IMR-90 (cell line): ENCODE measurements around the gene KCNMB1. TPM values are rescaled to one million over a fixed set of nuclear protein-coding genes. Genes with fewer than 3 reads are reported as not detected.

Experiments
- ATAC-seq: fragments of 200-7000 bp; cut with Tn5 transposase; 2 replicates; pipeline ENCODE4 v1.9.1; 2020; ENCODE audit warnings: low read depth, mild to moderate bottlenecking, moderate library complexity
- BruUV-seq: library from RNA; stranded (reverse); fragments of 400-500 nt; replicated peaks from 2 replicates; lab custom pipeline; 2021; lab: Mats Ljungman, UMichigan
- CTCF ChIA-PET: fragments of 300-600 bp; formaldehyde crosslinking; extraction: SDS; loops from one replicate; lab custom pipeline; 2021; ENCODE audit warnings: antibody characterized with exemption; lab: Yijun Ruan, JAX
- POLR2A ChIA-PET: fragments of 300-600 bp; sonication (Branson Sonifier 250); formaldehyde crosslinking; loops from one replicate; lab custom pipeline; 2022; ENCODE audit warnings: antibody characterized with exemption; ENCODE audit not compliant: unreplicated experiment; lab: Charles Lee
- DNase-seq: peaks from one replicate; pipeline ENCODE4 v3.0.0; 2013
- H2AFZ ChIP-seq: replicated peaks from 2 replicates; pipeline ENCODE3; 2013; ENCODE audit warnings: low read length, mild to moderate bottlenecking; ENCODE audit not compliant: poor library complexity
- H2AK5ac ChIP-seq: 2 replicates; pipeline ENCODE4 v1.6.1; 2013; ENCODE audit warnings: low read depth, low read length, inconsistent platforms
- H2AK9ac ChIP-seq: replicated peaks from 2 replicates; pipeline ENCODE3; 2013; ENCODE audit warnings: mild to moderate bottlenecking, low read depth, low read length, moderate library complexity; ENCODE audit not compliant: poor library complexity
- H2BK120ac ChIP-seq: 2 replicates; pipeline ENCODE4 v1.6.1; 2013; ENCODE audit warnings: low read depth, low read length, inconsistent platforms
- H2BK15ac ChIP-seq: 3 replicates; pipeline ENCODE4 v1.6.1; 2013; ENCODE audit warnings: low read depth, low read length, inconsistent platforms
- H2BK20ac ChIP-seq: 2 replicates; pipeline ENCODE4 v1.6.1; 2013; ENCODE audit warnings: low read depth, mild to moderate bottlenecking, inconsistent platforms, low read length, moderate library complexity
- H2BK5ac ChIP-seq: 2 replicates; pipeline ENCODE4 v1.6.1; 2013; ENCODE audit warnings: mild to moderate bottlenecking, low read depth, low read length, inconsistent platforms; ENCODE audit not compliant: poor library complexity, severe bottlenecking
- H3K14ac ChIP-seq: replicated peaks from 2 replicates; pipeline ENCODE4 v1.6.1; 2013; ENCODE audit warnings: low read depth, low read length, inconsistent platforms
- H3K18ac ChIP-seq: 2 replicates; pipeline ENCODE4 v1.6.1; 2013; ENCODE audit warnings: low read depth, low read length, control low read depth
- H3K23ac ChIP-seq: 2 replicates; pipeline ENCODE4 v1.6.1; 2013; ENCODE audit warnings: low read depth, low read length, inconsistent platforms
- H3K27ac ChIP-seq: 2 replicates; pipeline ENCODE4 v1.5.1; 2013; ENCODE audit warnings: mild to moderate bottlenecking, control low read depth, low read length; ENCODE audit not compliant: insufficient read depth
- H3K27me3 ChIP-seq: 2 replicates; pipeline ENCODE4 v1.6.1; 2013; ENCODE audit warnings: low read length; ENCODE audit not compliant: control insufficient read depth, insufficient read depth
- H3K36me3 ChIP-seq: 2 replicates; pipeline ENCODE4 v1.6.1; 2013; ENCODE audit warnings: low read length, mixed read lengths; ENCODE audit not compliant: control insufficient read depth, insufficient read depth
- H3K4ac ChIP-seq: 2 replicates; pipeline ENCODE4 v1.6.1; 2013; ENCODE audit warnings: low read depth, low read length, inconsistent platforms
- H3K4me1 ChIP-seq: 2 replicates; pipeline ENCODE4 v1.6.1; 2013; ENCODE audit warnings: low read length, mixed read lengths; ENCODE audit not compliant: control insufficient read depth, insufficient read depth
- H3K4me2 ChIP-seq: 2 replicates; pipeline ENCODE4 v1.6.1; 2013; ENCODE audit warnings: low read depth, mild to moderate bottlenecking, control low read depth, low read length, moderate library complexity
- H3K4me3 ChIP-seq: 2 replicates; pipeline ENCODE4 v1.5.1; 2013; ENCODE audit warnings: low read depth, mild to moderate bottlenecking, control low read depth, low read length, moderate library complexity; ENCODE audit not compliant: insufficient read depth
- H3K56ac ChIP-seq: 2 replicates; pipeline ENCODE4 v1.6.1; 2013; ENCODE audit warnings: low read length, inconsistent platforms; ENCODE audit not compliant: insufficient read depth; ENCODE audit errors: extremely low read depth
- H3K79me1 ChIP-seq, 2 experiments: 2 replicates each; pipeline ENCODE4 v1.6.1; 2013; ENCODE audit warnings: low read length in 2 of 2, inconsistent platforms in 1 of 2, low read depth in 1 of 2
- H3K9ac ChIP-seq: 2 replicates; pipeline ENCODE4 v1.6.1; 2013; ENCODE audit warnings: low read depth, low read length, control low read depth
- H3K9me1 ChIP-seq: 2 replicates; pipeline ENCODE4 v1.6.1; 2013; ENCODE audit warnings: low read length, inconsistent platforms; ENCODE audit not compliant: insufficient read depth
- H3K9me3 ChIP-seq: 2 replicates; pipeline ENCODE4 v1.6.1; 2013; ENCODE audit warnings: low read length; ENCODE audit not compliant: control insufficient read depth, insufficient read depth
- H4K20me1 ChIP-seq: 2 replicates; pipeline ENCODE4 v1.6.1; 2013; ENCODE audit warnings: low read length, inconsistent platforms; ENCODE audit not compliant: insufficient read depth
- H4K5ac ChIP-seq: 2 replicates; pipeline ENCODE4 v1.6.1; 2013; ENCODE audit warnings: mild to moderate bottlenecking, low read depth, low read length, control low read depth
- H4K8ac ChIP-seq, 2 experiments: 2 replicates each; pipeline ENCODE4 v1.6.1; 2013; ENCODE audit warnings: low read depth in 2 of 2, low read length in 2 of 2, control low read depth in 1 of 2, inconsistent platforms in 1 of 2
- H4K91ac ChIP-seq: 2 replicates; pipeline ENCODE4 v1.6.1; 2013; ENCODE audit warnings: low read depth, low read length, inconsistent platforms; ENCODE audit not compliant: insufficient read depth
- CEBPB ChIP-seq: IDR thresholded peaks from 2 replicates; pipeline ENCODE4 v1.6.1; 2012; ENCODE audit warnings: low read depth, low read length, improper control_type of control experiment
- CHD1 ChIP-seq: IDR thresholded peaks from 2 replicates; pipeline ENCODE4 v1.6.1; 2012; ENCODE audit warnings: low read depth, low read length, improper control_type of control experiment
- MAFK ChIP-seq: IDR thresholded peaks from 2 replicates; pipeline ENCODE4 v1.6.1; 2012; ENCODE audit warnings: low read depth, low read length, improper control_type of control experiment
- MAZ ChIP-seq: IDR thresholded peaks from 2 replicates; pipeline ENCODE4 v1.6.1; 2012; ENCODE audit warnings: low read depth, mild to moderate bottlenecking, low read length, improper control_type of control experiment, moderate library complexity, borderline replicate concordance
- RAD21 ChIP-seq: IDR thresholded peaks from 2 replicates; pipeline ENCODE4 v1.6.1; 2012; ENCODE audit warnings: low read length, improper control_type of control experiment
- RFX5 ChIP-seq: IDR thresholded peaks from 2 replicates; pipeline ENCODE4 v1.8.0; 2012; ENCODE audit warnings: low read depth, mild to moderate bottlenecking, low read length, moderate library complexity
- SMC3 ChIP-seq: fragments of 150-350 bp; IDR thresholded peaks from 2 replicates; pipeline ENCODE4 v1.6.1; 2016; ENCODE audit warnings: low read depth, mild to moderate bottlenecking, antibody characterized with exemption, low read length, moderate library complexity
- WGBS, 2 experiments: methylation state at CpG; one replicate each; pipeline versions ENCODE4 v1.1.5 to v1.1.7; 2013; ENCODE audit warnings: missing lambda C conversion rate in 2 of 2; ENCODE audit not compliant: insufficient read length in 1 of 2; ENCODE audit errors: extremely low coverage in 2 of 2; 5-methylcytosine and 5-hydroxymethylcytosine counted together
- dilution Hi-C: fragments of 300-500 bp; cut with HindIII; formaldehyde crosslinking; loops from one replicate; pipeline ENCODE4 v1.14.3; 2018; ENCODE audit warnings: low sequenced_read_pairs; ENCODE audit not compliant: unreplicated experiment
- in situ Hi-C: fragments of 300-500 bp; cut with MboI; formaldehyde crosslinking; loops from 3 replicates; pipeline ENCODE4 v1.14.3; 2019; ENCODE audit warnings: low sequenced_read_pairs, inconsistent platforms, mixed read lengths
- intact Hi-C: fragments of 100-400 bp; cut with micrococcal nuclease; formaldehyde crosslinking; loops from 2 replicates; pipeline ENCODE4 v1.10.0; 2022
- polyA plus RNA-seq, 3 experiments: library from polyadenylated mRNA; depleted of rRNA; stranded (reverse); fragments of >200 nt; gene quantifications; 2 replicates each; pipeline ENCODE4 v1.2.3, GENCODE V29; 2012; ENCODE audit warnings: low replicate concordance in 1 of 3
- total RNA-seq: library from RNA; depleted of rRNA; stranded (reverse); fragments of >200 nt; gene quantifications from 2 replicates; pipeline ENCODE4 v1.2.3, GENCODE V29; 2012
- TF ChIP-seq, protein P1 (sequence below): fragments of 150-350 bp; IDR thresholded peaks from 2 replicates; pipeline ENCODE4 v1.6.1; 2016; ENCODE audit warnings: low read depth, mild to moderate bottlenecking, low read length, moderate library complexity, borderline replicate concordance
- TF ChIP-seq, protein P2 (sequence below): conservative IDR thresholded peaks from 2 replicates; pipeline ENCODE4 v1.5.1; 2012; ENCODE audit warnings: mild to moderate bottlenecking, low read depth, low read length, improper control_type of control experiment

Gene KCNMB1
- total and polyA plus RNA-seq, 2 of the 4 experiments (the other 2 are of a cell fraction): not detected

DNA sequence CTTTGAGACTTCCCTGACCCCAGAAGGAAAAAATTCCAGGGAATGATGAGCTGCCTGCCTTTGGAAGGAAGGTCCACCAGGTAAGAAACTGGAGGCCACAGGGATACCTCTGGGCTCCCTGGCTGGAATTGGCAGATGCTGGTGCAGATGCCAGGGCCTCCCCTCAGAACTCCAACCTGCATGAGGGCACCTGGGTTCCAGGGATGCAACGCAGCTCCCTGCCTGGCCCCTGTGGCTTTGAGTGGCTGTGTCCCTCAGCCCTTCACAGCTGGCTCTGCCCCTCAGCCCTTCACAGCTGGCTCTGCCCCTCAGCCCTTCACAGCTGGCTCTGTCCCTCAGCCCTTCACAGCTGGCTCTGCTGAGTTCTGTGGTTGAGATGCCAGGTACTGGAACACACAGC is 13.9 kb downstream of the KCNMB1 start:
- dilution Hi-C loops (no loop called here), in situ Hi-C loops (no loop called here), intact Hi-C loops (no loop called here)
- H3K27me3 ChIP-seq: no peaks in the 10 kb centered on the region
- no peak overlapping the region for H2AK5ac ChIP-seq
- H4K5ac ChIP-seq: no peak overlapping the region
- TF ChIP-seq MAFK (no peak), RFX5 (no peak), MAZ (no peak), CEBPB (no peak), CHD1 (no peak), SMC3 (no peak), RAD21 (no peak)
- TF ChIP-seq, protein P1, sequence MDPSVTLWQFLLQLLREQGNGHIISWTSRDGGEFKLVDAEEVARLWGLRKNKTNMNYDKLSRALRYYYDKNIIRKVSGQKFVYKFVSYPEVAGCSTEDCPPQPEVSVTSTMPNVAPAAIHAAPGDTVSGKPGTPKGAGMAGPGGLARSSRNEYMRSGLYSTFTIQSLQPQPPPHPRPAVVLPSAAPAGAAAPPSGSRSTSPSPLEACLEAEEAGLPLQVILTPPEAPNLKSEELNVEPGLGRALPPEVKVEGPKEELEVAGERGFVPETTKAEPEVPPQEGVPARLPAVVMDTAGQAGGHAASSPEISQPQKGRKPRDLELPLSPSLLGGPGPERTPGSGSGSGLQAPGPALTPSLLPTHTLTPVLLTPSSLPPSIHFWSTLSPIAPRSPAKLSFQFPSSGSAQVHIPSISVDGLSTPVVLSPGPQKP: no peak
- TF ChIP-seq, protein P2, sequence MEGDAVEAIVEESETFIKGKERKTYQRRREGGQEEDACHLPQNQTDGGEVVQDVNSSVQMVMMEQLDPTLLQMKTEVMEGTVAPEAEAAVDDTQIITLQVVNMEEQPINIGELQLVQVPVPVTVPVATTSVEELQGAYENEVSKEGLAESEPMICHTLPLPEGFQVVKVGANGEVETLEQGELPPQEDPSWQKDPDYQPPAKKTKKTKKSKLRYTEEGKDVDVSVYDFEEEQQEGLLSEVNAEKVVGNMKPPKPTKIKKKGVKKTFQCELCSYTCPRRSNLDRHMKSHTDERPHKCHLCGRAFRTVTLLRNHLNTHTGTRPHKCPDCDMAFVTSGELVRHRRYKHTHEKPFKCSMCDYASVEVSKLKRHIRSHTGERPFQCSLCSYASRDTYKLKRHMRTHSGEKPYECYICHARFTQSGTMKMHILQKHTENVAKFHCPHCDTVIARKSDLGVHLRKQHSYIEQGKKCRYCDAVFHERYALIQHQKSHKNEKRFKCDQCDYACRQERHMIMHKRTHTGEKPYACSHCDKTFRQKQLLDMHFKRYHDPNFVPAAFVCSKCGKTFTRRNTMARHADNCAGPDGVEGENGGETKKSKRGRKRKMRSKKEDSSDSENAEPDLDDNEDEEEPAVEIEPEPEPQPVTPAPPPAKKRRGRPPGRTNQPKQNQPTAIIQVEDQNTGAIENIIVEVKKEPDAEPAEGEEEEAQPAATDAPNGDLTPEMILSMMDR: no peak
- no peaks in the 10 kb centered on the region for H3K4me1 ChIP-seq
- no peak overlapping the region for H3K14ac ChIP-seq
- no peaks in the 10 kb centered on the region for H4K20me1 ChIP-seq
- H3K27ac ChIP-seq: no peak overlapping the region
- H2BK120ac ChIP-seq: no peak overlapping the region
- no peak overlapping the region for H3K9ac ChIP-seq
- no peaks in the 10 kb centered on the region for H3K36me3 ChIP-seq
- no peak overlapping the region for H3K4ac ChIP-seq
- H3K79me1 ChIP-seq: no peaks in the 10 kb centered on the region
- no peak overlapping the region for H2BK15ac ChIP-seq
- H2AK9ac ChIP-seq: no peak overlapping the region
- ChIA-PET POLR2A (no interaction called here), CTCF (no interaction called here)
- H3K56ac ChIP-seq: no peak overlapping the region
- no peak overlapping the region for H3K4me2 ChIP-seq
- no peak overlapping the region for H2BK20ac ChIP-seq
- no peak overlapping the region for H4K91ac ChIP-seq
- no peaks in the 10 kb centered on the region for H3K9me1 ChIP-seq
- no peak overlapping the region for H4K8ac ChIP-seq
- ATAC-seq (no peak), DNase-seq (no peak)
- H2BK5ac ChIP-seq: no peak overlapping the region
- no peak overlapping the region for H2AFZ ChIP-seq
- no peaks in the 10 kb centered on the region for H3K9me3 ChIP-seq
- no peak overlapping the region for H3K23ac ChIP-seq
- H3K18ac ChIP-seq: no peak overlapping the region
- WGBS, 2 experiments: no CpG with 5 or more reads among the region's 1 CpG
- no TSS peak for BruUV-seq
- H3K4me3 ChIP-seq: no peak overlapping the region
